ENCODE measurements around the gene MRPL18.

Gene MRPL18

DNA sequence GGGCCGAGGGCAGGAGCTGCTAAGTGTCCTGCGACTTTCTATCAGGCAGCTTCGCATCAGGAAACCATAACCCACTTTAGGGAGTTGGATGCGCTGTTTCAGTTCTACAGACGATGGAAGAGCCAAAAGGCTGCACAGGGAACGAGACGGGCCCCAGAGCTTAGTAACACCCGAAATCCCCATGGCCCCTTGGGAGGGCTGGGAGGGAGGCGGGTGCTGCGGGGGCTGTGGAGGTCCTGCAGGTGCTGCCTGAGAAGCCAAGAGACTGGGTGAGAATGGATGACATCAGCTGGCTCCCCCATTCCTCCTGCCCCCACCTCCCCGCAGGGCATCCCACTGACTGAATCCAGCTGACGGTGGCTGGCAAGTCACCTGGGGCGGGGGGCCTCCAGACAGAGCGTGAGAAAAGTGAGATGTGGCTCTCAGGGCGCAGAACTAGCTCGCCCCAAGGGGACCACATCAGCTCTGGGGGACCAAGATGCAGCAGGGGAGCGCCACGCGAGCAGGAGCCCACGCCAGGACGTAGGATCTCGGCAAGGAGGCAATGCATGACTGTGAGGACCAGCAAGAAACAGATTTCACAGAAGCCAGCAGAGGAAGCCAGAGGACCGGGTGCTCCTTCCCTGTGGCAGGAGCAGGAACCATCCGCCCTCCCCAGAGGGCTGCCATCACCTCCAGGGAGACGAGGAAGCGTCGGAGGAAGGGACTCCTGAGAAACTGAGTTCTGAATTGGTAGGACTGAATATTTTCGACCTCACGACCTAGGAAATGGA is 46.6 kb downstream of the MRPL18 start:
- H3K27ac ChIP-seq: no peak overlapping the region
- TF ChIP-seq, protein P1, sequence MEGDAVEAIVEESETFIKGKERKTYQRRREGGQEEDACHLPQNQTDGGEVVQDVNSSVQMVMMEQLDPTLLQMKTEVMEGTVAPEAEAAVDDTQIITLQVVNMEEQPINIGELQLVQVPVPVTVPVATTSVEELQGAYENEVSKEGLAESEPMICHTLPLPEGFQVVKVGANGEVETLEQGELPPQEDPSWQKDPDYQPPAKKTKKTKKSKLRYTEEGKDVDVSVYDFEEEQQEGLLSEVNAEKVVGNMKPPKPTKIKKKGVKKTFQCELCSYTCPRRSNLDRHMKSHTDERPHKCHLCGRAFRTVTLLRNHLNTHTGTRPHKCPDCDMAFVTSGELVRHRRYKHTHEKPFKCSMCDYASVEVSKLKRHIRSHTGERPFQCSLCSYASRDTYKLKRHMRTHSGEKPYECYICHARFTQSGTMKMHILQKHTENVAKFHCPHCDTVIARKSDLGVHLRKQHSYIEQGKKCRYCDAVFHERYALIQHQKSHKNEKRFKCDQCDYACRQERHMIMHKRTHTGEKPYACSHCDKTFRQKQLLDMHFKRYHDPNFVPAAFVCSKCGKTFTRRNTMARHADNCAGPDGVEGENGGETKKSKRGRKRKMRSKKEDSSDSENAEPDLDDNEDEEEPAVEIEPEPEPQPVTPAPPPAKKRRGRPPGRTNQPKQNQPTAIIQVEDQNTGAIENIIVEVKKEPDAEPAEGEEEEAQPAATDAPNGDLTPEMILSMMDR (conservative IDR thresholded peaks at IDR 0.05): no peak

DNA sequence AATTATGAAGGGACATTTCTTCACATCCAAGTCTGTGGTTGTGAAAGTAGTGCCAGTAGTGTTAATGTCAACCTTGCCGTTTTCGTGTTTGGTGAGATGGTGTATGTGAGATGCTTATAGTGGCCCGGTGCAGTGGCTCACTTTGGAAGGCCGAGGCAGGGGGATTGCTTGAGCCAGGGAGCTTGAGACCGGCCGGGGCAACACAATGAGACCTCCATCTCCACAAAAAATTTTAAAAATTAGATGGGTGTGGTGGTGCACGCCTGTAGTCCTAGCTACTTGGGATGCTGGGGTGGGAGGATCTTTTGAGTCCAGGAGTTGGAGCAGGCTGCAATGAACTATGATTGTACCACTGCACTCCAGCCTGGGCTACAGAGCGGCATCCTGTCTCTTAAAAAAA is 47.2 kb downstream of the MRPL18 start:
- H3K27ac ChIP-seq: no peak overlapping the region
- TF ChIP-seq, protein P1 (conservative IDR thresholded peaks at IDR 0.05): no peak

DNA sequence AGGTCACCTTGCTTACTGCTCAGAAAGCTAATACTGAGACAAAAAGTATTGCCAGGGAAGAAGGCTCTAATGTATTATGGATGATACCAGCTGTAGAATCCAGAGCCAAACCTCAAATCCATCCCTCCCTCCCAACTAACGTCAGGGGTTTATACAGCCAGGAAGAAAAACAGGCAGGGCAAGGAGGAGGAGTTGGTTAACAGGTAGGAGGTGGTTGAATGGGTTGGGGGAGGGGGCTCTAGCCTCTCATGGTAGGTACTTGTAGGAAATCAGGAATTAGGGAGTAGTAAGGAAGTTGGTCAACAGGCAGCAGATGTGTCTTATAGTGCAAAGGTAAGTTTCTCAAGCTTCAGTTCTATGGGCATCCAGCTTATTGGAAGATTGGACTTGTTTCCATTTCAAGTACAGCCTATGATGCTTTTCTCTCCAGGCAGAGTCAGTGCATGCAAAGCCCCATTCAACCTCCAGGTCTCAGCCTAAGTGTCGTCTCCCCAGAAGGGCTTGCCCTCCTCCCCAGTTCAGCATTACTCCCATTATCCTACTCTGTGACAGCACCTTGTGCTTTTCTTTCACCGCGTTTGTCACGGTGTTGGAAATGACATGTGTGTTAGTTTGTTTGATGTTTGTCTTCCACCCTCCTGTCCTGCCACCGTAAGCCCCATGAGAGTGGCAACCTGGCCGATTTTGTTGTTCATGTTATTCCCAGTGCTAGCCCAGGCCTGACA is 47.9 kb downstream of the MRPL18 start:
- no peak overlapping the region for H3K27ac ChIP-seq
- TF ChIP-seq, protein P1 (conservative IDR thresholded peaks at IDR 0.05): no peak

DNA sequence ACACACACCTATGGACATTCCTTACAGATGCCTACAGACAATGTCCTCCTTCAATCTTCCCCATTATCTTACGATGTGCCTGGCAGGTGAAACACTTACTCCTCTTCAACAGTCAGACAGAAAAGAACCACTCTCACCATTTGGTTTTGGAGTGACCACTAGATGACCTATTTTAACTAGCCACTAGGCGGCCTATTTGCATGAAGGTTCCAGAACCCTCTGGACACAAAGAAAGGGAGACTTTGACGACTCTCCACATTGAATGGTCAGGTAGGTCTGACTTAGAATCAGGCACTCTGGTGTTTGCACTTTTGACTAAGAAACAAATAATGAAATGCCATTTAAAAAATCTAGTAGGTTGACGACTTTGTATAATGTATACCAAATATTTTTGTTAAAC is 51.8 kb downstream of the MRPL18 start:
- TF ChIP-seq, protein P1 (conservative IDR thresholded peaks at IDR 0.05): peak; percentile 64
- H3K27ac ChIP-seq: no peak overlapping the region

DNA sequence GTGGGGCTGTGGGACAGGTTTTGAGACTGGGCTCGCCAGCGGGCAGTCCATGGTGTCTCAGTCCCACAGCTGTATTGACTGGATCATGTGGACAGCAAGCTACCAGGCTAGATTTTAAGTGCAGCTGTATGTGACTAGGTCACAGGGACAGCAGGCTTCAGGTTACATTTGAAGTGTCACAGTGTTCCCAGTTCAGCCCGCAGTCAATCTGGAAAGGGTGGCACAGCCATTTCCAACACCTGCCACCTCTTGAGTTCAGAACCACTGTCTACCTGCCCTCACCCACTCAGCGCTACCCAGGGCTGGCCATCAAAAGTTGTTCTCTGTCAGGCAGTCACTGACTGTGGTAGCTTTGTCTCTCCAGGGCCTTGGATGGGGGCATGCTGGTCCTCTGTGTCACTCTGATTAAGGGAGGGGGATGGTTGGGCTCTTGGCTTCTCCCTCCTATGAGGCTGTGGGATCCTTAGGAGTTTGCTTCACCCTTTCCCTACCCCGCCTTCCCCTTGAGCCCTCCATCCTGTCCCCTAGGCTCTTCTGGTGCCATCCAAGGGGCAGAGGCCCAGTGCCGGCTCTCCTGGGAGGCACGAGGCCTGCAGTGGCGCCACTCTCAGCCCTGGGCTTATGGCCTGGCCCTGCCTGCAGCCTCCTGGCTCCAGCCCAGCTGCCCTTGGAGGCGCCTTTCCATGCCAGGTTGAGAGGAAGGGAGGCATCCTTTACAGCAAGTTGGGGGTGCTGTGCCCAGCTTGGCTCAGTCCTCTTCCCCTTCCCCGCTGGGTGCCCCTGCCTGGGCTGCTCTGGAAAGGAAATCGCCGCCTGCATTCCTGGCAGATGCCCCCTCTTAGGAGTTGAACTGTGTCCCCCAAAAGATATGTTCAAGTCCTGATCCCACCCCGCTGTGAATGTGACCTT is 54.7 kb downstream of the MRPL18 start:
- TF ChIP-seq, protein P1 (conservative IDR thresholded peaks at IDR 0.05): no peak
- no peak overlapping the region for H3K27ac ChIP-seq
